ENCODE results near the gene TMEM269. TPM values are rescaled to one million over a fixed set of nuclear protein-coding genes. Genes with fewer than 3 reads are reported as not detected.
"Not testable (repeated sequence)": the region's sequence is repeated elsewhere in the genome, so short reads cannot be mapped to it uniquely, and the experiment has no call there.

TMEM269 gene
- total and polyA plus RNA-seq, 9 of the 15 experiments (the other 6 are each of a cell fraction or from before 2014, with no cell fraction given) = 0.09 to 0.49 (median 0.21) TPM

DNA sequence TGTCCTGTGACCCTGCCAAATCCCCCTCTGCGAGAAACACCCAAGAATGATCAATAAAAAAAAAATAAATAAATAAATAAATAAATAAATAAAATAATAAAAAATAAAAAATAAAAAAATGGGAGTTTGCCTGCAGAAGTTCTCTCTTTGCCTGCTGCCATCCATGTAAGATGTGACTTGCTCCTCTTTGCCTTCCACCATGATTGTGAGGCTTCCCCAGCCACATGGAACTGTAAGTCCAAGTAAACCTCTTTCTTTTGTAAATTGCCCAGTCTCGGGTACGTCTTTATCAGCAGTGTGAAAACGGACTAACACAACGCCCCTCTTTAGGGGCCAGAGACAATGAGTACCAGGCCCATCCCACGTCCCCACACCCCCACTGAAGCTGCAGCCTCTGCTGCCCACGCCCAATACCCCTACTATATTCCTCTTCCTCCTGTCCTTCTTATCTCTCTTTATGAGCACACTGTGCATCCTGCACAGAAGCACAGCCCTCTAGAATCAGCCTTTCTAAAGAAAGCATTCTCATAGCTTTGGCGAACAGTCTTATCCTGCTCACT lies 33.2 kb upstream of the TMEM269 start:
- FAIRE-seq; in situ Hi-C loops (cut with MboI): not testable (repeated sequence)

GRCh38 chr1:42752284-42752683 lies 32.5 kb upstream of the TMEM269 start:
- TF ChIP-seq FOSL1 (tag; conservative IDR thresholded peaks at IDR 0.05) (no peak), SMAD2 (IDR thresholded peaks at IDR 0.05; ENCODE audit: low read depth, low read length) (no peak)
- peaks cover 85% of the 10 kb centered on the region for H3K36me3 ChIP-seq (ENCODE audit: control insufficient read depth, insufficient read depth, low read length)
- BruUV-seq (replicated peaks) = no TSS peak
- ChIA-PET POLR2A (interaction anchor here (0.6 to 1.7 kb wide), 5 partner anchors 9 to 82 kb away, joined by 3 to 5 read pairs (median 3); no protein-coding TSS in a partner anchor), CTCF (ENCODE audit: low intra/inter-chr PET ratio) (no interaction called here)
- H3K79me2 ChIP-seq (ENCODE audit: control insufficient read depth, insufficient read depth, low read length) = no peaks in the 10 kb centered on the region
- H3K27ac ChIP-seq (ENCODE audit: extremely low read depth, low read depth, low read length) = no peak overlapping the region
- DNase-seq (ENCODE audit: extremely low read depth in 1 of 4, low spot score in 3 of 4) (no peak), ATAC-seq (no peak), FAIRE-seq (no peak)
- H3K9me1 ChIP-seq (ENCODE audit: control insufficient read depth, insufficient read depth, low read length) = peaks cover 7% of the 10 kb centered on the region
- H3K4me1 ChIP-seq (replicated peaks in 1 of 2; ENCODE audit: control insufficient read depth in 2 of 2, insufficient read depth in 2 of 2, low read length in 2 of 2) = peaks cover 0 to 4% of the 10 kb centered on the region in 2 experiments; a peak in 3 of 5 replicates
- no peak overlapping the region for H3K9ac ChIP-seq (ENCODE audit: insufficient read depth in 1 of 2, low read depth in 2 of 2, low read length in 2 of 2)
- no peak overlapping the region for H3K4me3 ChIP-seq
- H3K27me3 ChIP-seq (ENCODE audit: control insufficient read depth in 2 of 2, insufficient read depth in 2 of 2, low read length in 2 of 2) = no peaks in the 10 kb centered on the region
- 86% methylated on average over 6 of the region's 6 CpGs for WGBS (ENCODE audit: insufficient coverage, low coverage, missing lambda C conversion rate)
- peaks cover 3% of the 10 kb centered on the region for H3K9me3 ChIP-seq (replicated peaks; ENCODE audit: control insufficient read depth, insufficient read depth, low read depth, low read length)
- no peak overlapping the region for H2AFZ ChIP-seq (ENCODE audit: low read depth, low read length)
- intact Hi-C loops (cut with micrococcal nuclease) = no loop called here
- in situ Hi-C loops (cut with MboI) = no loop called here
- H4K20me1 ChIP-seq (replicated peaks; ENCODE audit: control insufficient read depth, insufficient read depth, low read length) = 0 out of 2 replicates have a peak, but pooled peaks cover 4% of the 10 kb centered on the region
- H3K4me2 ChIP-seq (ENCODE audit: insufficient read depth, low read length) = no peak overlapping the region

More for the DNA sequence above, 33.2 kb upstream of the TMEM269 start:
- H2AFZ ChIP-seq (ENCODE audit: low read depth, low read length); ATAC-seq; H3K27me3 ChIP-seq (ENCODE audit: control insufficient read depth in 2 of 2, insufficient read depth in 2 of 2, low read length in 2 of 2); DNase-seq (ENCODE audit: extremely low read depth in 1 of 4, low spot score in 3 of 4); H3K4me3 ChIP-seq; H3K79me2 ChIP-seq (ENCODE audit: control insufficient read depth, insufficient read depth, low read length); H3K27ac ChIP-seq (ENCODE audit: extremely low read depth, low read depth, low read length); H4K20me1 ChIP-seq (replicated peaks; ENCODE audit: control insufficient read depth, insufficient read depth, low read length); H3K9ac ChIP-seq (ENCODE audit: insufficient read depth in 1 of 2, low read depth in 2 of 2, low read length in 2 of 2); H3K4me1 ChIP-seq (replicated peaks in 1 of 2; ENCODE audit: control insufficient read depth in 2 of 2, insufficient read depth in 2 of 2, low read length in 2 of 2); CTCF ChIA-PET (ENCODE audit: low intra/inter-chr PET ratio); BruUV-seq (replicated peaks); intact Hi-C loops (cut with micrococcal nuclease); H3K4me2 ChIP-seq (ENCODE audit: insufficient read depth, low read length); H3K9me3 ChIP-seq (replicated peaks; ENCODE audit: control insufficient read depth, insufficient read depth, low read depth, low read length): not testable (repeated sequence)
- WGBS (ENCODE audit: insufficient coverage, low coverage, missing lambda C conversion rate) = 94% methylated on average over 7 of the region's 8 CpGs
- peak; percentile 95 for TF ChIP-seq ZNF431 (CRISPR knock-in tag; IDR thresholded peaks at IDR 0.05)
- peaks cover 12% of the 10 kb centered on the region for H3K9me1 ChIP-seq (ENCODE audit: control insufficient read depth, insufficient read depth, low read length)
- peaks cover 85% of the 10 kb centered on the region for H3K36me3 ChIP-seq (ENCODE audit: control insufficient read depth, insufficient read depth, low read length)
- POLR2A ChIA-PET = interaction anchor here (1.2 to 1.7 kb wide), 3 partner anchors 8 to 14 kb away, joined by 3 to 5 read pairs (median 3); no protein-coding TSS in a partner anchor
